IMR-90 (cell line): ENCODE data around the gene XPR1. TPM values are rescaled to one million over a fixed set of nuclear protein-coding genes. Genes with fewer than 3 reads are reported as not detected.

Experiments used
- ATAC-seq: fragments of 200-7000 bp; cut with Tn5 transposase; 2 replicates; pipeline ENCODE4 v1.9.1; 2020; ENCODE audit warnings: low read depth, mild to moderate bottlenecking, moderate library complexity
- BruUV-seq: library from RNA; stranded (reverse); fragments of 400-500 nt; replicated peaks from 2 replicates; lab custom pipeline; 2021; lab: Mats Ljungman, UMichigan
- CTCF ChIA-PET: fragments of 300-600 bp; formaldehyde crosslinking; extraction: SDS; loops from one replicate; lab custom pipeline; 2021; ENCODE audit warnings: antibody characterized with exemption; lab: Yijun Ruan, JAX
- POLR2A ChIA-PET: fragments of 300-600 bp; sonication (Branson Sonifier 250); formaldehyde crosslinking; loops from one replicate; lab custom pipeline; 2022; ENCODE audit warnings: antibody characterized with exemption; ENCODE audit not compliant: unreplicated experiment; lab: Charles Lee
- DNase-seq: peaks from one replicate; pipeline ENCODE4 v3.0.0; 2013
- H2AFZ ChIP-seq: replicated peaks from 2 replicates; pipeline ENCODE3; 2013; ENCODE audit warnings: low read length, mild to moderate bottlenecking; ENCODE audit not compliant: poor library complexity
- H2AK5ac ChIP-seq: 2 replicates; pipeline ENCODE4 v1.6.1; 2013; ENCODE audit warnings: low read depth, low read length, inconsistent platforms
- H2AK9ac ChIP-seq: replicated peaks from 2 replicates; pipeline ENCODE3; 2013; ENCODE audit warnings: mild to moderate bottlenecking, low read depth, low read length, moderate library complexity; ENCODE audit not compliant: poor library complexity
- H2BK120ac ChIP-seq: 2 replicates; pipeline ENCODE4 v1.6.1; 2013; ENCODE audit warnings: low read depth, low read length, inconsistent platforms
- H2BK15ac ChIP-seq: 3 replicates; pipeline ENCODE4 v1.6.1; 2013; ENCODE audit warnings: low read depth, low read length, inconsistent platforms
- H2BK20ac ChIP-seq: 2 replicates; pipeline ENCODE4 v1.6.1; 2013; ENCODE audit warnings: low read depth, mild to moderate bottlenecking, inconsistent platforms, low read length, moderate library complexity
- H2BK5ac ChIP-seq: 2 replicates; pipeline ENCODE4 v1.6.1; 2013; ENCODE audit warnings: mild to moderate bottlenecking, low read depth, low read length, inconsistent platforms; ENCODE audit not compliant: poor library complexity, severe bottlenecking
- H3K14ac ChIP-seq: replicated peaks from 2 replicates; pipeline ENCODE4 v1.6.1; 2013; ENCODE audit warnings: low read depth, low read length, inconsistent platforms
- H3K18ac ChIP-seq: 2 replicates; pipeline ENCODE4 v1.6.1; 2013; ENCODE audit warnings: low read depth, low read length, control low read depth
- H3K23ac ChIP-seq: 2 replicates; pipeline ENCODE4 v1.6.1; 2013; ENCODE audit warnings: low read depth, low read length, inconsistent platforms
- H3K27ac ChIP-seq: 2 replicates; pipeline ENCODE4 v1.5.1; 2013; ENCODE audit warnings: mild to moderate bottlenecking, control low read depth, low read length; ENCODE audit not compliant: insufficient read depth
- H3K27me3 ChIP-seq: 2 replicates; pipeline ENCODE4 v1.6.1; 2013; ENCODE audit warnings: low read length; ENCODE audit not compliant: control insufficient read depth, insufficient read depth
- H3K36me3 ChIP-seq: 2 replicates; pipeline ENCODE4 v1.6.1; 2013; ENCODE audit warnings: low read length, mixed read lengths; ENCODE audit not compliant: control insufficient read depth, insufficient read depth
- H3K4ac ChIP-seq: 2 replicates; pipeline ENCODE4 v1.6.1; 2013; ENCODE audit warnings: low read depth, low read length, inconsistent platforms
- H3K4me1 ChIP-seq: 2 replicates; pipeline ENCODE4 v1.6.1; 2013; ENCODE audit warnings: low read length, mixed read lengths; ENCODE audit not compliant: control insufficient read depth, insufficient read depth
- H3K4me2 ChIP-seq: 2 replicates; pipeline ENCODE4 v1.6.1; 2013; ENCODE audit warnings: low read depth, mild to moderate bottlenecking, control low read depth, low read length, moderate library complexity
- H3K4me3 ChIP-seq: 2 replicates; pipeline ENCODE4 v1.5.1; 2013; ENCODE audit warnings: low read depth, mild to moderate bottlenecking, control low read depth, low read length, moderate library complexity; ENCODE audit not compliant: insufficient read depth
- H3K56ac ChIP-seq: 2 replicates; pipeline ENCODE4 v1.6.1; 2013; ENCODE audit warnings: low read length, inconsistent platforms; ENCODE audit not compliant: insufficient read depth; ENCODE audit errors: extremely low read depth
- H3K79me1 ChIP-seq, 2 experiments: 2 replicates each; pipeline ENCODE4 v1.6.1; 2013; ENCODE audit warnings: low read length in 2 of 2, inconsistent platforms in 1 of 2, low read depth in 1 of 2
- H3K9ac ChIP-seq: 2 replicates; pipeline ENCODE4 v1.6.1; 2013; ENCODE audit warnings: low read depth, low read length, control low read depth
- H3K9me1 ChIP-seq: 2 replicates; pipeline ENCODE4 v1.6.1; 2013; ENCODE audit warnings: low read length, inconsistent platforms; ENCODE audit not compliant: insufficient read depth
- H3K9me3 ChIP-seq: 2 replicates; pipeline ENCODE4 v1.6.1; 2013; ENCODE audit warnings: low read length; ENCODE audit not compliant: control insufficient read depth, insufficient read depth
- H4K20me1 ChIP-seq: 2 replicates; pipeline ENCODE4 v1.6.1; 2013; ENCODE audit warnings: low read length, inconsistent platforms; ENCODE audit not compliant: insufficient read depth
- H4K5ac ChIP-seq: 2 replicates; pipeline ENCODE4 v1.6.1; 2013; ENCODE audit warnings: mild to moderate bottlenecking, low read depth, low read length, control low read depth
- H4K8ac ChIP-seq, 2 experiments: 2 replicates each; pipeline ENCODE4 v1.6.1; 2013; ENCODE audit warnings: low read depth in 2 of 2, low read length in 2 of 2, control low read depth in 1 of 2, inconsistent platforms in 1 of 2
- H4K91ac ChIP-seq: 2 replicates; pipeline ENCODE4 v1.6.1; 2013; ENCODE audit warnings: low read depth, low read length, inconsistent platforms; ENCODE audit not compliant: insufficient read depth
- CEBPB ChIP-seq: IDR thresholded peaks from 2 replicates; pipeline ENCODE4 v1.6.1; 2012; ENCODE audit warnings: low read depth, low read length, improper control_type of control experiment
- MAFK ChIP-seq: IDR thresholded peaks from 2 replicates; pipeline ENCODE4 v1.6.1; 2012; ENCODE audit warnings: low read depth, low read length, improper control_type of control experiment
- RCOR1 ChIP-seq: IDR thresholded peaks from 2 replicates; pipeline ENCODE4 v1.6.1; 2012; ENCODE audit warnings: mild to moderate bottlenecking, low read length, improper control_type of control experiment; ENCODE audit not compliant: insufficient replicate concordance
- WGBS, 2 experiments: methylation state at CpG; one replicate each; pipeline versions ENCODE4 v1.1.5 to v1.1.7; 2013; ENCODE audit warnings: missing lambda C conversion rate in 2 of 2; ENCODE audit not compliant: insufficient read length in 1 of 2; ENCODE audit errors: extremely low coverage in 2 of 2; 5-methylcytosine and 5-hydroxymethylcytosine counted together
- dilution Hi-C: fragments of 300-500 bp; cut with HindIII; formaldehyde crosslinking; loops from one replicate; pipeline ENCODE4 v1.14.3; 2018; ENCODE audit warnings: low sequenced_read_pairs; ENCODE audit not compliant: unreplicated experiment
- in situ Hi-C: fragments of 300-500 bp; cut with MboI; formaldehyde crosslinking; loops from 3 replicates; pipeline ENCODE4 v1.14.3; 2019; ENCODE audit warnings: low sequenced_read_pairs, inconsistent platforms, mixed read lengths
- intact Hi-C: fragments of 100-400 bp; cut with micrococcal nuclease; formaldehyde crosslinking; loops from 2 replicates; pipeline ENCODE4 v1.10.0; 2022
- polyA plus RNA-seq, 3 experiments: library from polyadenylated mRNA; depleted of rRNA; stranded (reverse); fragments of >200 nt; gene quantifications; 2 replicates each; pipeline ENCODE4 v1.2.3, GENCODE V29; 2012; ENCODE audit warnings: low replicate concordance in 1 of 3
- total RNA-seq: library from RNA; depleted of rRNA; stranded (reverse); fragments of >200 nt; gene quantifications from 2 replicates; pipeline ENCODE4 v1.2.3, GENCODE V29; 2012

XPR1 gene
- total and polyA plus RNA-seq, 2 of the 4 experiments (the other 2 are of a cell fraction), result 11.8 to 25.1 TPM

- CTCF ChIA-PET, result interaction anchor here (0.5 kb wide), 1 partner anchor 136 kb away, joined by 5 read pairs; no protein-coding TSS in a partner anchor
- BruUV-seq, result no TSS peak
- no CpG with 5 or more reads among the region's 2 CpGs for WGBS, 2 experiments
Measured at GRCh38 chr1:180691322-180691913, 59.6 kb downstream of the XPR1 start.

More at GRCh38 chr1:180691322-180691913, 59.6 kb downstream of the XPR1 start:
- peaks cover 2% of the 10 kb centered on the region; the same call in 1 of the 2 replicates for H3K4me1 ChIP-seq
- no peaks in the 10 kb centered on the region for H3K9me3 ChIP-seq
- no peak overlapping the region for H4K8ac ChIP-seq
- H3K9ac ChIP-seq, result no peak overlapping the region
- H3K36me3 ChIP-seq, result no peaks in the 10 kb centered on the region
- dilution Hi-C loops, result no loop called here
- TF ChIP-seq CEBPB (no peak), RCOR1 (no peak), MAFK (0 out of 2 replicates have a peak, but pooled peaks have one; percentile 30)
- POLR2A ChIA-PET, result no interaction called here
- peak; percentile 69 for ATAC-seq
- no peak overlapping the region for H3K18ac ChIP-seq
- H2AK9ac ChIP-seq, result no peak overlapping the region
- H4K5ac ChIP-seq, result no peak overlapping the region
- no peaks in the 10 kb centered on the region for H4K20me1 ChIP-seq
- no peak overlapping the region for H2BK15ac ChIP-seq
- no peak overlapping the region for H4K91ac ChIP-seq
- H3K14ac ChIP-seq, result no peak overlapping the region
- no peak overlapping the region for H2BK120ac ChIP-seq
- no peak overlapping the region for H2AK5ac ChIP-seq
- no peak overlapping the region for H3K4me3 ChIP-seq
- peak; percentile 43 for DNase-seq
- no peaks in the 10 kb centered on the region for H3K27me3 ChIP-seq
- no peak overlapping the region for H3K27ac ChIP-seq
- H2BK5ac ChIP-seq, result no peak overlapping the region
- no peaks in the 10 kb centered on the region for H3K9me1 ChIP-seq
- H3K4ac ChIP-seq, result no peak overlapping the region
- no peak overlapping the region; the same call in 1 of the 2 replicates for H3K4me2 ChIP-seq
- H2AFZ ChIP-seq, result no peak overlapping the region
- H2BK20ac ChIP-seq, result no peak overlapping the region
- in situ Hi-C loops, result no loop called here
- no peak overlapping the region; the same call in 1 of the 2 replicates for H3K23ac ChIP-seq
- intact Hi-C loops, result no loop called here
- H3K56ac ChIP-seq, result no peak overlapping the region
- H3K79me1 ChIP-seq, result peaks cover 13 to 30% of the 10 kb centered on the region in 2 experiments
